ENCODE measurements around the gene KLHL30.

Gene KLHL30

DNA sequence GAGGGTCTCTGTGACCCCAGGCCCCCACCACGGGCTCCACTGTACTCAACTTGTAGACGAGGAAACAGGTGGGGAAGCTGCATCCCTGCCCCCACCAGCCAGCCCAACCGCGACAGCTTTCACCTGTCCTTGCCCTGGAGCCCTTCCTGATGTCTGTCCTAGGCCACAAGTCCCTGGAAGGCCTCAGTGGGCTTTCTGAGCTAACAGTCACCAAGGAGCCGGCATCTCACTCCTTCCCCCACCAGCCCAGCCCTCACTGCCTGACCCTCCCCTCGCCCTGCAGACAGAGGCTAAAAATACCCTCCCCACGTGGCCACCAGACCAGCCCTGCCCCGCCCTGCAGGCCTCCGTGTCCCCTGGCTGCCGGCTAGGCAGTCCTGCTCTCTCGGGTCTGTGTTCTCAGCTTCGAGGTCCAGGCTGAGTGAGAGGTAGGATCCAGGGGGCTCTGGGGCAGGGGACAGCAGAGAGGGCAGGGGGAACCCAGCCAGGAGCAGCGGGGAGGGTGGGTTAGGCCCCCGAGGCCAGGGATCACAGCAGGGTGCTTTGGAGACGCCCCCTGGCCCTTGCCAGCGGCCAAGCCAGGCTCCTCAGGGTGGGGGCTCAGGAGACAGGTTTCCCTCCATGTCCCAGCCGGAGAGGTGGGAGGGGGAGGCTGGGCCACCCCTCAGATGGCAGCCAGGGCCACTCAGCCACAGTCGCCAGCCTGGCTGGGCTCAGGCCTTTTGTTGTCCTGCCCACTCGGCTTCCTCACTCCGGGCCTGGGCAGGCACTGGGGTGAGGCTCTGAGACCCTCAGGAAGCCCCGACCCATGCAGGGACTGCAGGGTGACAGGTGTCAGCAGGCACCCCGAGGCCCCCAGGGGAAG, at the start of gene KLHL30:
KLHL30 (plus strand) TSS at position 338 of the 865 bp plus-strand sequence. CDS start 2,087 bp downstream, outside the sequence.
- DNase-seq (ENCODE audit: low read depth in 2 of 2), result no peak

DNA sequence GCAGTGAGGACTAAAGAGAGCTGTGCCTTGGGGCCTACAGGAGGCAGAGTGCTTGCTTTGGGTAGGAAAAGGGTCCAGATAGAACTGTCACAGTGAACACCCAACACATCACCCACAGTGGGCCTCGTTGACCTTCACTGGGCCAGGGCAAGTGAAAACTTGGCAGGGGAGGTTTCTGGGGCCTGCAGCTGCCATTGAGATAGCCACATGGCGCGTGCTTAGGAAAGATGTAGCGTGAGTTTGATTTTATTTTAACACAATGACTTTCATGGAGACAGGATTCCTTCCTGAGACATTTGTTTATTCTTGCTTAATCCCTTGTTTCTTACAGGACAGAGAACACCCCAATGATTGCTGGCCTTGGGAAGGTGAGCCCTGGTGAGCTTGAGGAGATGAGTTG, 47.6 kb upstream of the KLHL30 start:
- DNase-seq (ENCODE audit: low read depth in 2 of 2), result no peak

- no peak for DNase-seq (ENCODE audit: low read depth in 2 of 2)
These were observed 46.9 kb upstream of the KLHL30 start for GRCh38 chr2:238091436-238092060.

DNA sequence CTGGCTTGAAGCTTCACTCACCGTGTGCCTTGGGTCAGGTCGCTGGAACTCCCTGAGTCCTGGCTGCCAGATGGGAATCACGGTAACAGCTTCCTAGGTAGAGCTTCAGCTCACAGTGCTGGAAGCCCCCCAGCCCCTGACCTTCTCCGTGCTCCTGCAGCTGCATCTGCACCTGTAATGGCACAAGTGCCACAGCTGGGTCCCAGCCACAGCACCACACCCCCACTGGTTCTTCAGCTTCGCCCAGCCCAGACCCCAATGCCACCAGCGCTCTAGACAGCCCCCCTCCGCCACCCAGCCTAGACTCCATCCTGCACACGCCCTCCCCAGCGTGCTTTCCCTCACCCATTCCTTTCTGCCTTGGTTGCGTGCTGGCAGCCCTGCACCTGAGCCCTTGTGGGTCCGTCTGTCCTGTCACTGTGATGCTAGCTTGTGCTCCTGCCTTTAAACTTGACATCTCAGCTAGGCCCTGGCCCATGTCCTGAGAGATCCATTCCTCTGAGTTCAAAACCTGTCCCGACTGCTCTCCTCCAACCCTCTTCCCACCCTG, 45.9 kb upstream of the KLHL30 start:
- no peak for DNase-seq (ENCODE audit: low read depth in 2 of 2)

DNA sequence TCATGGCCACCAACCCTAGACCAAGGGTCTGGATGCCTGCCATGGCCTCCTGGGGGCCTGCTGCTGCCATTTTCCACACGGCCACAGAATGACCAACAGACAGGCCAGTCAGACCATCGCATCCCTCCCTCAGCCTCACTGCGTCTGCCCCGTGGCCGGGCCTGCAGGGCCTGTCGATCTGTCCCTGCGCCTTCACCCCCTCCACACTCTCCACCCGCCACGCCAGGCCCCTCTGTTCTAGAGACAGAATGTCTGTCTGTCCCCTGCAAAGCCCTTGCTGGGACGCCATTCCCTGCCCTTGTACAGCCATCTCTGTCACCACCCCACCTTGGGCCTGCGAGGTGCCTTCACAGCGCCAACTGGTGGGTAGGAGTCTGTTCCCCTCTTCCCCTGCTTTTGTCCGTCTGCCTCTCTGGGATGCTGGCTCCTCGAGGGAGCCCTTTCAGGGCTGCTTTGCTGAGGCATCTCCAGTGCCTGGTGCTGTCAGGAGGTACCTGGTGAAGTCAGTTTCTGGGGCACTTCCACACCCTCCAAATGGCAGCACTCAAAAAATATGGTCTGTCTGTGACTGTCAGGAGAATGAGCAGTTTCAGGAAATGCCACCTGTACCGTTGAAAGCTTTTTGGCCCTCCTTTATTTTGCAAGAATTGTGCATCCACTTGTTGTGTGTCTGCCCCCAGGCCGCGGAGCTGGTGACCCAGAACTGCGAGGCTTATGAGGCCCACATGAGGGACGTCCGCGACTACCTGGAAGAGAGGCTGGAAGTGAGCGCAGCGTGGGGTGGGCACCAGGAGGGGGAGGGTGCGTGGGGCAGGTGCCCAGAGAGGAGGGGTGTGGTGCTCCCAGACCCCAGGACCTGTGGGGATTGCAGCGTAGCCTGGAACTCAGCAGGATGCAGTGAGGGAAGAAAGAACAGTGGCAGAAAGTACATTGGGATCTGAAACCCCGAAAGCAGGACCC, 45.0 kb upstream of the KLHL30 start:
- DNase-seq (ENCODE audit: low read depth in 2 of 2), result no peak

- DNase-seq (ENCODE audit: low read depth in 2 of 2), result no peak
These were observed 43.9 kb upstream of the KLHL30 start for GRCh38 chr2:238094438-238095022.

GRCh38 chr2:238095143-238095542, 43.3 kb upstream of the KLHL30 start:
- no peak for DNase-seq (ENCODE audit: low read depth in 2 of 2)

GRCh38 chr2:238096311-238097011, 42.0 kb upstream of the KLHL30 start:
- no peak for DNase-seq (ENCODE audit: low read depth in 2 of 2)

GRCh38 chr2:238097201-238097987, 41.1 kb upstream of the KLHL30 start:
- DNase-seq (ENCODE audit: low read depth in 2 of 2), result no peak

DNA sequence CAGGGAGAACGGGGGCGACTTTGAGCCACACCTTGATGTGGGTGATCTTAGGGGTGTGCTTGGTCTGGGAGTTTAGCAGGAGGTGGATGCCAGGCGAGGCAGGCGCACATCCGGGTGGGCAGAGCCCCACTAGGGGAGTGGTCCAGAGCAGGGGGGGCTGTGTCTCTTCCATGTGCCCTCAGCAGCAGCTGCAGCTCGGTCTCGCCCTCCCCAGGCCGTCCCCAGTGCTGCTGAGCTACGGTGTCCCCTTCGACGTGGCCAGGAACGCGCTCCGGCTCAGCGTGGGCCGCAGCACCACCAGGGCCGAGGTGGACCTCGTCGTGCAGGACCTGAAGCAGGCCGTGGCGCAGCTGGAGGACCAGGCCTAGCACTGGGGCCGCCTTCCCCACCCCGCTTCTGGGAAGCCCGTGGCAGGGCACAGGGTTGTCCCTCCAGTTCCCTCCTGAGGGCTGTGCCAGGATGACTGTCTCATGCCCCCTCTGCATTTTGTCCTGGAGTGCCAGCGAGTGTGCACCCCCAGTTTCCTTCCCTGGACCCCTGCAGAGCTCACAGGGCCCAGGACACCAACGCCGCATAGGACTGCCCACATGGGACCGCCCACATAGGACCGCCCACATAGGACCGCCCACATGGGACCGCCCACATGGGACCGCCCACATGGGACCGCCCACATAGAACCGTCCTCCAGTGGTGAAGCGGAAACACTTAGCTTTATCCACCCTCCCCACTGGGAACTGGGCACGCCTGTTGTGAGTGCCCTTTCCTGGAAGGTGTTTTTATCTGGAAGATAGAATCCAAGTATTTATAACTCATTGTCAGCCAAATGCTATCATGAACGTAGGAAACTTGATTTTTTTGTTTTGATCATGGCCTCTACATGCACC, 40.2 kb upstream of the KLHL30 start:
- DNase-seq (ENCODE audit: low read depth in 2 of 2), result no peak

- DNase-seq (ENCODE audit: low read depth in 2 of 2), result no peak
These were observed 39.4 kb upstream of the KLHL30 start for GRCh38 chr2:238098901-238099713.

DNA sequence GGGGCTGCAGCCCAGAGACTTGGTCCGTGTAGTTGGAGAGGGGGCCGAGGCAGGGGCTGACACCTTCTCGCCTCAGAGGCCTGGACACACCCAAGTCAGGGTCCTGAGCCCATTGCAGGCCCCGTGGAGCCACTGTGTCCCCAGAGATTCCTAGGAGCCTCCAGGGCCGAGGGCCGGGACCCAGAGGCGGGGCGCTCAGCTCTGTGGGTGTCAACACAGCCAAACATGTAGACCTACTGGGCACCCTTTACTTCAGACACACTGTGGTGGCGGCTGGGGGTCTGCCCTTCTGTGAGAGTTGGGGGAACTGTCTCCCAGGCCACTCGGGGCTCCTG, 38.8 kb upstream of the KLHL30 start:
- no peak for DNase-seq (ENCODE audit: low read depth in 2 of 2)

GRCh38 chr2:238100049-238100820, 38.2 kb upstream of the KLHL30 start, which contains the start of gene ESPNL:
Gene ESPNL (plus strand): TSS chr2:238100340. CDS start chr2:238100420, 80 bp downstream.
- no peak for DNase-seq (ENCODE audit: low read depth in 2 of 2)

DNA sequence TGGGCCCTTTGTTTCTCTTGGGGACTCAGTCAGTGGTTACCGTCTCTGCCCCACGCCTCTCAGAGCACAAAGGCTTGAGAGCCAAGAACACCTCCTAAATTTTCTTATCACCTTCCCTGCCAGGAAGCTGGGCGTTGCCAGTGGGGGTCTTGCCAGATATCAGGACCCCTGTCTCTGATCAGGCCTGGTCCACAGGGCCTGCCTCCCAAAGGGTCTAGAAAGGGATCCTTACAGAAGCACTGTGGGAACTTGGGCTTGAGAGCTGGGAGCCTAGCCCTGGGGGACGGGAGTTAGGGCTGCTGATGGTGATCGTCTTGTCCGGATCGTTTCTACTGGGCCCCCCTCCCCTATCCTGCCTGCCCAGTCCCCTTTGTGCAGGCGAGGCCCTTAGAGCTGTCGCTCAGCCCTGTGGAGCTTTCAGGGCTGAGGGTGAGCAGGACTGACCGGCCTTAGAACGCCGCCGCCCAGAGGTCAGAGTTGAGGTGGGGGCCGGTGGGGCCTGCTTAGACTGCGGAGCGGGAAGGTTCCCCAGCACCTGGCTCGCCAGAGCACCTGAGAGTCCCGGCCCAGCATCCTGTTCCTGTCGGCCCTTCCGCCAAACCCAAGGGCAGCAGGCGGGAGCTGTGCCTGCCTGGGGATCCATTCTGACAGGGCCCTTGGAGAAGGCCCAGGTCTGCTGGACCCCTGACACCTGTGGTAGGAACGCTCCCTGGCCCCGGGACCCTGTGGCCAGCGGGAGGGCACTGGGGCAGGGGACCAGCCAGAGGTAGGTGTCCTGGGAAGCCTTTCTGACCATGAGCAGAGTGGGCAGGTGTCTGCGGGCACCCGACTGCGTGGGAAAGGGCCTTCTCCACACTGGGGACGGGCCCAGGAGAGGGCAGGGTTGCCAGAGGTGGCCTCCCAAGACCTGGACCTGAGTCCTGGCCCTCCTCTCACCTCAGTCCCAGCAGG, 37.4 kb upstream of the KLHL30 start:
- DNase-seq (ENCODE audit: low read depth in 2 of 2), result no peak

DNA sequence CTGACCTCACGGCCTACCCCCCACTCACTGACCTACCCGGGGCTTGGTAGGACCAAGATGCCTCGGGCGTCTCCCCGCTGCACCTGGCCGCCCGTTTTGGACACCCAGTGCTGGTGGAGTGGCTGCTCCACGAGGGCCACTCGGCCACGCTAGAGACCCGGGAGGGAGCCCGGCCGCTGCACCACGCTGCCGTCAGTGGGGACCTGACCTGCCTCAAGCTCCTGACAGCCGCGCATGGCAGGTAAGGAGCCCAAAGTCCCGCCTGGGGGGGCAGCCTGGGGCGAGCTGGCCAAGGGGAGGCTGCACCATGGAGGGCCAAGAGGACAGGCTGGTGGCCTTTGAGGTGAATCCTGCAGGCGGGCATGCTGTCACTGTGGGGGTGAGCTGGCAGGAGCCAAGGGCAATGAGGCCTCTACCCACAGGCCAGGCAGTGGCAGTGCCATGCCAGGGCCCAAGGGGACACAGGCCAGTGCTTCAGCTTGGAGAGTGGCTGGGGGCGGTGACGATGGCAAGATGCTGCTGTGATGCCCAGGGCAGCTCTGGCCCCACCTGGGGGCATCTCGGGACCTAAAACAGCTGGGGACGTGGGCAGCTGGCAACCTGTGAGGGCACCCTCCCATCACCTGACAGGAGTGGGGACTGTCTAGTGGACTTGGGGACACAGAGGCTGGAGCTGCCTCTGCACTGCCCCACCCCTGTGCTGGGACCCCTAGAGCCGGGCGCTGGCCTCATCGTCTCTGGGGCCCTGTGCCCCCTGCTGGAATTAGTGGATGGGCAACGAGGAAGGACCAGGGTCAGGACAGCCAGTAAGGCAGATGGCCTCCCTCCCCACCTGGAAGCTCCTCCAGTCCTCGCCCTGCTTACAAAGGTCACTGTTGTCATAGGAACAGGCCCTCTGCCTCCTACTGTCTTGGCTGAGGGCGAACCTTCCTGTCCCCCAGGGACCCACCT, 36.3 kb upstream of the KLHL30 start:
- no peak for DNase-seq (ENCODE audit: low read depth in 2 of 2)

Measured in stimulated activated CD4-positive, alpha-beta T cell treated with anti-CD3 and anti-CD28 coated beads, Interleukin-4, amount 100 ng/mL, for 48 hours (primary cell).